HS-27A (cell line): ENCODE data around the gene ANKS3.

Experiments used
- DNase-seq: peaks from one replicate; pipeline ENCODE4 v3.0.0-alpha.2; 2012; ENCODE audit warnings: low read depth, missing footprints

ANKS3 gene

DNA sequence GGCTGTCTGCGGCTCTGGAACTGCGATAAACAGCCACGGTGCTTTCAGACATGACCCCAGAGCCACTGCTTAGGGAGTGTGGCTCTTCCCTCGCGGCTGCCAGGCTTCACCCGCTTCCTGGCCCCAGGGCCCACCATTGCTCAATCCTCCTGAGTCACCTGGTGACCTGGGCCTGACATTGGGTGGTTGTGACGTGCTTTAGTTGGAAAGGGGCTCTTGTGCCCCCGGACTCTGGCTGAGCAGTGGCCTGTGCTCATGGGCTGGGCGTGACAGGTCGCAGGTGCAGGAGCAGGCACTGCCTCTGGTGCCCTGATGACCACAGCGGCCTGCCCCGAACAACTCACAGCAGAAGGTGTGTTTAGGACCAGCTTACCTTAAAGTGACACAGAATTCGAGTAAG is 49.3 kb downstream of the ANKS3 start:
- no peak for DNase-seq

DNA sequence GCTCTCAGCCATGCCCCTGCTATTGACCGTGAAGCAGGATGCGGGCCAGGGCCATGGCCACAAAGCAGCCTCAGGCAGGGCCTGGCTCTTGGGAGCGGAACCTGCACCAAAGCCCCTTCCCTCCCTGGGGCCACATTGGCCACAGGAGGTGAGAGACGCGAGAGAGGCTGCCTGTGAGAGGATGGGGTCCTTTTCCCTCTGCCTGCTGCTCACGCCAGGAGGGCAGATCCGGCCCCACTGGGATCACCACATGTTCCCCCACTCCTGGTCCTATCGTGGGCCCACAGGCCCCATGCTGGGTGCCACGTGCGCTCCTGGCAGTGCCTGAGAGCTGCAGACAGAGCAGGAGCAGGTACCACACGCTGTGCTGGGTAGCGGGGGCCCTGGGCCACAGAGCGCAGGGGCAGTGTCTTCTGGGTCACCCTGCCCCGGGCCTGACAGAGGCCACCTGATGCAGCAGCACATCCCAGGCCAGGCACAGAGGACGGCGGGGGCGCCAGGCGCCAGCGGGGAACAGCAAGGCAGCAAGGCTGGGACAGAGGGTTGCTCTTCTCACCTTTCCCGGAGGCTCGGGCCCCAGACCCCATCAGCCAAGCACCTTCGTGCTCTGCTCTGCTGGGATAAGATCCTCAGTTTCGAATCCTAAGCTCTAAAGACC is 49.9 kb downstream of the ANKS3 start:
- no peak for DNase-seq

DNA sequence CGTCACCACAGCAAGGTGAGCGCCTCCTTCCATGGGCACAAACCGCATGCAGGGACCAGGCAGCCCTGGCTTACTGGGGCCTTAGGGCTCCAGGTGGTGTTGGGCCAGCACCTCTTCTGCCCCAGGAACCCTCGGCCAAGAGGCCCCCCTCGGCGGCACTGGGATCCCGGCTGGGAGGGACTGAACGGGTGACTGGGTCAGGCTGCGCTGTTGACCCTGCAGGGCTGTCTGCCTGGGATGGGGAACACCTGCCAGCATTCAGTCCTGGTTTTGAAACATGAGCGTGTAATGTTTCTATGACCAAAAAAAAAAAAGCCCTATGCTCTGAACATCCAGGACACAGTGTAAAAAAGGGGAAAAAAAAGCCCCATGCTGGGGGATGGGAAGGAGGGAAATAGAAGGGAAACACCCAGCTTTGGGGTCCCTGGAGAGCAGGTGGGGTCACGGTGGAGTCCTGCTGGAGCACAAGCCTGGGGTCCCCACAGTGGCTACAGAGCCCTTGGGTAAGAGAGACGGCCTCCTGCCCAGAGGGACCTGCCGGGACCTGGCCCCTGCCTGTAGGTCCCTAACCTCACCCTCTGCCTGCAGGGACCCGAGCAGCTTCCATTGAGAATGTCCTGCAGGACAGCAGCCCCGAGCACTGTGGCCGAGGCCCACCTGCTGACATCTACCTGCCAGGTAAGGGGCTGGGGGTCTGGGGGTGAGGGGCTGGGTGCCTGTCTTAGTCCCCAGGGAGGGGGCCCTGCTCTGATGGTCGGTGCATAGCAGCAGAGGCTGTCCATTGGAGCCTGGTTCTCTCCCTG is 50.6 kb downstream of the ANKS3 start:
- no peak for DNase-seq

DNA sequence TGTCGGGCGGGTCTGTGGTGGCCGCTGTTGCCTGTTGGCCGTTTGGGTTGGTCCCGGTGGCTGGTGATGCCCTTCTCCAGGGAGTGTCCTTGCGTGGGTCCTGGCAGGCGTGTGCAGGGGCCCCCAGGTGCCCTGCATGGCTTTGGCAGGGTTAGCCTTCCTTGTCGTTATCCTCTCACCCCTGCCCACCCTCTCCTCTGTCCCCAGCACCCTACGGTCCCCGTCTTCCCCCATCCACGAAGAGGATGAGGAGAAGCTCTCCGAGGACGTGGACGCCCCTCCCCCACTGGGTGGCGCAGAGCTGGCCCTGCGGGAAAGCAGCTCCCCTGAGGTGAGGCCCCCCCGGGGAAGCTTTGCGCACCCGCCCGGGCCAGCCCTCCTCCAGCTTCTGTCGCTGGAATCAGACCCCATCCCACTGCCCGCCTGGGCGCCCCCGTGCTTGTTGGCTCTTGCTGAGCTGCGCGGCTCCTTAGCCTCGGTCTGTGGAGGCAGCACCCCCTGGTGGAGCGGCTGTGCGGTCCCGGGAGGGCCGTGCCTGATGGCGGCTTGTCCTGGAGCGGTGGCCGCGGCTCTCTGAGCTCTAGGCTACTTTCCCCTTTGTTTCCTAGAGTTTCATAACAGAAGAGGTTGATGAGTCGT is 51.3 kb downstream of the ANKS3 start:
- no peak for DNase-seq

DNA sequence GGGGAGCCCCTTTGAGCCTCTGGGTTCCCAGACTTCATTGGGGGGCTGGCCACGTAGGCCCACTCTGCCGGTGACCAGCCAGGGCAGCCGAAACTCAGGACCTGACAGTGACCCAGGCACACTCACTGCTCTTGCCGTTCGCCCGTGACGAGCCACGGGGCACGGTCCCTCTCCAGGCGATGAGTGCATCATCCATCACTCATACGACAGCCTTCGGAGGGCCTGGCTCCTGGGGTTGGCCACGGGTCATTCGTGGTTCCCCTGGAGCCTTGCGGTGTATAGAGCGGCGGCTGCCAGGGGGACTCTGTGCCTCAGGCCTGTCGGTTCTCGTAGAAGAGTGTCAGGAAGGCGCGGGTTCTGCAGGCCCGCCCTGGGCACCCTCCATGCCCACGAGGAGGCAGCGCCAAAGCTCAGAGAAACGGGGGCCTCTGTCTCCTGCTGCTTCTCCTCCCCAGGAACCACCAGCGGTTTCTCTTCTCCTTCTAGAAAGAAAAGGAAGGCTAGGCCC is 51.9 kb downstream of the ANKS3 start:
- no peak for DNase-seq

DNA sequence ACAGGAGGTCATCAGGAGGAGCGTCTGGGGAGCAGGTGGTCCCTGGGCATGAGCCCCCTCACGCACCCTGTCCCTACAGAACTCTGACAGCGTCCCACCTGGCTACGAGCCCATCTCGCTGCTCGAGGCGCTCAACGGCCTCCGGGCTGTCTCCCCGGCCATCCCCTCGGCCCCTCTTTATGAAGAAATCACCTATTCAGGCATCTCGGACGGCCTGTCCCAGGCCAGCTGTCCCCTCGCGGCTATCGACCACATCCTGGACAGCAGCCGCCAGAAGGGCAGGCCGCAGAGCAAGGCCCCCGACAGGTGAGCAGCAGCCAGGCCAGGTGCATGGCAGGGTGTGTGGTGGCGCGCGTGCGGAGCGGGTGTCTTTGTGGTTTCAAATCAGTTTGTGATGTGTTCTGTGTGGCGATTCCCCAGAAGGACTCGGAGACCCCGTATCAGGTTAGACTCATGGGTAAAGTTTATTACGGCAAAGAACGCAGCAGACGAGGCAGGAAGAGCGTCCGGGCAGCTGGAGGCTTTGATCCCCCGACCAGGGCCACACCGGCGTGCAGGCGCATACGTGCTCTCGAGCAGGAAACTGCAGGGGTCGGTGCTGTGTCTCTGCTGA is 52.5 kb downstream of the ANKS3 start:
- DNase-seq, result no peak

DNA sequence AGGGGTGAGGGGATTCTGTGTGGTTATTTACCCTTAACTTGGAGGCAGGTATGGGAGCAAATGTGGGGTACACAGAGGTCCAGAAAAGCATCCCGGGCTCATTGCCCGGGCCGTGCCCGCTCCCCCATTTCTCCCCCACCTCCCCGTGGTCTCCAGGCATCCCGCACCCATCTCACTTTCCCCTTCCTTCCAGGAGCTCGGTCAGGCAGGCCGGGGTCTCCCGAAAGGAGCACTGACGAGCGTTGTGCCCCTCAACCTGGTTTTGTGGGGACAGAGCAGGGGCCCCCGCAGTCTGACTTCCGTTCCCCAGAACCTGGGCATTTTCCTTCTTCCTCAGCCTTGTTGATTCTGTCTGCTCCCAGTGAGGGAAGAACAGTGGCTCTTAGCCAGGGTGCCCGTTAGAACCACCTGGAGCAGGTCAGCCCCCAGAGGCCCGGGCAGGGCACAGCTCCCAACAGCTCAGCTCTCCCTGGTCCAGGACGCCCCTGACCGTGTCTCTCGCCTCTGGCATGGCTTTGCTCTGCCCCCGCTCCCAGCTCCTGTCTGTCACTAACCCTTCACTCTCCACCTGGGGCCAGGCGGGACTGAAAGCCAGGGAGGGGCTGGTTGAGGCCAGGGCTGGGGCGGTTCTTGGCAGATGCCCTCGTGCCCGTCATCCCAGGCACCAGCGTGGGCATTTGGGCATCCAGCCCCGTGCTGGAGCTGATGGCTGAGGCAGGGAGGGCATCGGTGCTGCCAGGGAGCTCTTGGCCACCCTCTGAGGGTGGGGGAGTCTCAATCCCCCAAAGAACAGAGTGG is 53.2 kb downstream of the ANKS3 start:
- DNase-seq, result no peak

DNA sequence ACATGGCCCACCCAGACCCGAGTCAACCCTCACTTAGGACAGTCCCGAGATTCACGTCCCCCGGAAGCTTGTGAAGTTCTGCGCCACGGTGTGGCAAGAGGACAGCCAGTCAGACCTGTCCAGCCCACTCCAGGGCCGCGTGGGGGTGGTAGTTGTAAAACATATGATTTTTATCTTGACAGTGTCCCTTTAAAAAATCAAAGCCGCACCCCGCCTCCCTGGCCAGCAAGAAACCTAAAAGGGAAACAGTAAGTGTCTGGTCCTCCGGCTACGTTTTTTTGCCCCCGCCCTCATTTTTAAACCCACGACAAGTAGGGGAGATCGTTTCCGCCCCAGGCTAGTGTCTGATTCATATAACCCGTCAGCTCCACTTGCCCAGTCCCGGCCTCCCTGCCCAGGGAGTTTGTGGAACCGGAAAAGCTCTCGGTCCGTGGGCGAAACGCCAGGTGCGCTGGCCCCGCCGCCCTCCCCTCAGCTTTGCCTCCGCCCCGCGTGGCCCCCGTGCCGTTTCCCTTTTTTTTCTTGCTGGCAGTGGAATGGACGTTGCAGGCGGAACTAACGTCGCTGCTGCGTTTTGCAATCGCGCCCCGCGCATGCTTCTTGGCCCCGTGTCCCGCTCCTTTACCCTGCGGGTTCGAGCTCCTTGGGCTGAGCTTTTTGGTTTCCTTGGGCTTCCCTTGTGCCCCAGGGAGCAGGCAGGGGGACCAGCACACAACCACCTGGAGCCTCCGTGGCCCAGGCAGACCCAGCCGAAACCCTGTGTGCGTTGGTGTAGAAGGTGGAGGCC is 54.0 kb downstream of the ANKS3 start:
- DNase-seq, result no peak

DNA sequence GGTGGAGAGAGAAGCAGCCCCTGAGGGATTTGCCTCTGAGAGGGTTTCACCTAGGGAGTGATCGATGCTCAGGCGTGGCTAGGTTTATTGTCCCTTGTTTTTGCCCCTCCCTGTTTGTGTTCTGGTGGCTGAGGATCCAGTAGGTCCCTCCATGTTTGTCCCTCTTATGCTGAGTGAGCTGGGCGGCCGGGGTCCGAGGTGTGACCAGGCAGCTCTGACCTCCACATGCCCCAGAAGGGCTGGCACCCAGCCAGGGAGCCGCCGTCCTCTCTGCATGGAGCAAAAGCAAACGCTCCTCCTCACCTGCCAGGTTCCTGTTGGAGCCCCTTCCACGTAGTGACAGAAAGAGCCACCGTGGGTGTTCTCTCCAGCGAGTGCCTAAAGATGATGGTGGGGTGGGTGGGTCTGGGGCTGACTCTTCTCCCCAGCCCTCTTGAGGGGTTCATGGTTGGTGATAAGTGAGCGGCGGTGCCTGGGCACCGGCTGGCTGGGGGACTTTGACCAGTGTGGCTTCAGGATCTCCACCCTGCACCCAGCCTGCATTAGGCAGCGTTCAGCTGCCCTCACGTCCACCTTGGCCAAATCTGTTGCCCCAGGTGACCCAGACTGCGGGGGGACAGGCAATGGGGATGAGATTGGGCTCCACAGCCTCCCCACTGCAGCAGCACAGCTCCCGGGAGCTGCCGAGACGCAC is 54.8 kb downstream of the ANKS3 start:
- DNase-seq, result no peak

DNA sequence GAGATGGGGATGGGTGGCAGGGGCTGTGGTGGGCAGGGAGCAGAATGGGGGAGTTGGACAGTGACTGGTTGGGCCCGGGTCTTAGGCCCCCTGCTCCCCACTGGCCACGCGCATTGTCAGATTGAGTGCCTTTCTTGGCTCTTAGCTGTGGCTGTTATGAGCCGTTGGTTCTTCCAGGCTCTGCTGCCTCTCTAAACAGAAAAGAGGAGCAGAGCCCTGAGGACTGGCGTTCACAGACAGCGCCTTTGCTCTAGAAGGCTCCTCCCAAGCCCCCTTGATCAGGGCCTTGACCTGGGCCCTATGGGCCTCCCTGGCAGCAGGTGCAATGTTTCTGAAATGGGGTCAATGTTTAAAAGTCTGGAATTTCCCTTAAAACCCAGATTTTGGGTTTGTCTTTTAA is 55.5 kb downstream of the ANKS3 start:
- no peak for DNase-seq

DNA sequence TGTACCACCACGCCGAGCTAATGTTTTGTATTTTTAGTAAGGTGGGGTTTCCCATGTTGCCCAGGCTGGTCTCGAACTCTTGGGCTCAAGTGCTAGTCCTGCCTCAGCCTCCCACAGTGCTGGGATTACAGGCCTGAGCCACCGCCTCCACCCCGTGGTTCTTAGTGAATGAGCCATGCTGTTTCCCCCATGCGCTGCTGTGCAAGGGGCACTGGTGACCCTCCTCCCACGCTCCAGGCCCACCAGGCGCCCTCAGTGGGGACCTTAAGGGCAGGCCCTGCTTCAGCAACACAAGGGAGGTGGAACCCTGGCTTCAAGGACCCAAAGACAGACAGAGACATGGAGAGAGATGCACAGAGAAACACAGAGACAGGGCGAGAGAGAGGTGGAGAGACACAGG is 56.1 kb downstream of the ANKS3 start:
- DNase-seq, result no peak

DNA sequence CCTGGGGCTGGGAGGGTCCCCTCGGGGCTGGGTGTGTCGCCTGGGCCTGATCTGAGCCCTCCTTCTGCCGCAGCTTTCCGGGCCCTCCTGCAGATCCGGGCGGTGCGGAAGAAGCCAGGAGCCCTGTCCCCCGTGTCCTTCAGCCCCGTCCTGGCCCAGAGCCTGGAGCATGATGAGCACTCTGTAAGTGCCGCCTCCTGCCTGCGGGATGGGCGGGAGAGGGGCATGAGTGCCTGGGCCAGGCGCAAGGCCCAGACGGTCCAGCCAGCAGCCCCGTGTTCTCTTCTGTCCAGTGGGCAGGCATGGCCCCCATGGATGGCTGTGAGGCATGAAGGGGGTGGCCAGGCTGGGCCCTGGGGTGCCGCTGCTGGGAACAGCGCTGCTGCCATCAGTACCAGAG is 56.7 kb downstream of the ANKS3 start:
- no peak for DNase-seq

DNA sequence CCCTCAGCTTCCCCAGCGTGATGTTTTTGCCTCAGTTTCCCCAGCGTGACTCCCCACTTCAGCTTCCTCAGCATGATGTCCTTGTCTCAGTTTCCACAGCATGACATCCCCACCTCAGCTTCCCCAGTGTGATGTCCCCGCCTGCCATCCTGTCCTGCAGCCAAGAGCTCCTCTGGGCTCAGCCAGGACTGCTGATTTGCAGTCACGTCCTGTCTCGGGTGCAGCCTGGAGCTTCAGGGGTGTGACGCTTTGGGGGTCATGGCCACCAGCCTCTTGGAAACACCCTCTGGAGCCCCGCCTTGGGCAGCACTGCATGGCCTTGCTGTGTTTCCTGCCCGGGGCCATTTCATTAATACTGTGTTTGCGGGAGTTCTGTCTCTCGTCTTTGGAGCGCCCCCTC is 57.2 kb downstream of the ANKS3 start:
- DNase-seq, result no peak

DNA sequence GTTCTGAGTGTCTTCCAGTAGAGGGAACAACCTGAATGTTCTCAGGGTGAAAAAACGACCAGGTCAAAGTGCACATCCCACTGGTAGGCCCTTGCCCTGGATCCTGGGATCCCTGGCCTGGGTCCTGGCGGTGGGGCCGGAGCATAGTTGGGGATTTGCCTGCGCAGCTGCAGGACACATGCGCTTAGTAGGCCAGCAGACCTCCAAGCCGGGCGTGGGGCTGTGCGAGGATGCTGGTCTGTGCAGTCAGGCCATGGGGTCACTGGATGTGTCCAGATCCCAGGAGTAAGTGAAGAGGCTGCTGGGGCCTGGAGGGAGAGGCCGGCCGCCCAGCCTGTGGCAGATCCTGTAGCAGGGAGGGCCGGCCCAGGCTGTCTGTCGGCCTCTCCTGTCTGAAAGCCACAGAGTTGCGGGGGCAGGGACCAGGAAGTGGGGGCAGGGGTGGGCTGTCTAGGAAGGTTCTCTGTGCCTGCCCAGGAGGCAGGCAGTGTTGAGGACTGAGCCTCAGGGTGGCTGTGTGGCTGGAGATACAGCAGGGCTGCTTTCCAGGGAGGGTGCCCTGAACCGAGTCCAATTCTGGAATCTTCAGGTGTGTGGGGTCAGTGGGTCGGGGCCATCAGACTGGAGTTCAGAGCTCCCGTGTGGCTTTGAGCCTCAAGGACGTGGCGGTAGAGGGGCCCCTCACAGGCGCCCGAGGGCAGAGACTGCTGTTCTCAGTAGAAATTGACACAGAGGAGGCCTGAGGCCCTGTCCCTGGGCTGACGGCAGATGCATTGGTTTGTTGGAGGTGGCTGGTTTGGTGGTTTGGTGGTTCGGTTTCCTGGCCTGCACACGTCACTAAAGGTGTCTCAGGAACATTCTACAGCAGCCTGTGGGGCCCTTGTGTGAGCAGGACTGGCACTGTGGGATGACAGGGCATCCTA is 57.9 kb downstream of the ANKS3 start:
- DNase-seq, result no peak

DNA sequence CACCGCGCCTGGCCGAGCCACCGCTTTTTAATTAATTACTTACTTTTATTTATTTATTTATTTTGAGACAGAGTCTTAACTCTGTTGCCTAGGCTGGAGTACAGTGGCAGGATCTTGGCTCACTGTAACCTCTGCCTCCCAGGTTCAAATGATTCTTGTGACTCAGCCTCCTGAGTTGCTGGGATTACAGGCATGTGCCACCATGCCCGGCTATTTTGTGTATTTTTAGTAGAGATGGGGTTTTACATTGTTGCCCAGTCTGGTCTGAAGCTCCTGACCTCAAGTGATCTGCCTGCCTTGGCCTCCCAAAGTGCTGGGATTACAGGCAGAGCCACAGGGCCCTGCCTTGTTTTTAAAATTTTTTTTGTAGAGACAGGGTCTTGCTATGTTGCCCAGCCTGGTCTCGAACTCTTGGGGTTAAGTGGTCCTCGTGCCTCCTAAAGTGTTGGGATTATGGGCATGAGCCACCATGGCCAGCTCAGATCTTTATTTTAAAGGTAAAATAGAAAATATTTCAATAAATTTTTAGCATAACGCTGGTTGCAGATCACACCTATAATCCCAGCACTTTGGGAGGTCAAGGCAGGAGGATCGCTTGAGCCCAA is 59.0 kb downstream of the ANKS3 start:
- no peak for DNase-seq

DNA sequence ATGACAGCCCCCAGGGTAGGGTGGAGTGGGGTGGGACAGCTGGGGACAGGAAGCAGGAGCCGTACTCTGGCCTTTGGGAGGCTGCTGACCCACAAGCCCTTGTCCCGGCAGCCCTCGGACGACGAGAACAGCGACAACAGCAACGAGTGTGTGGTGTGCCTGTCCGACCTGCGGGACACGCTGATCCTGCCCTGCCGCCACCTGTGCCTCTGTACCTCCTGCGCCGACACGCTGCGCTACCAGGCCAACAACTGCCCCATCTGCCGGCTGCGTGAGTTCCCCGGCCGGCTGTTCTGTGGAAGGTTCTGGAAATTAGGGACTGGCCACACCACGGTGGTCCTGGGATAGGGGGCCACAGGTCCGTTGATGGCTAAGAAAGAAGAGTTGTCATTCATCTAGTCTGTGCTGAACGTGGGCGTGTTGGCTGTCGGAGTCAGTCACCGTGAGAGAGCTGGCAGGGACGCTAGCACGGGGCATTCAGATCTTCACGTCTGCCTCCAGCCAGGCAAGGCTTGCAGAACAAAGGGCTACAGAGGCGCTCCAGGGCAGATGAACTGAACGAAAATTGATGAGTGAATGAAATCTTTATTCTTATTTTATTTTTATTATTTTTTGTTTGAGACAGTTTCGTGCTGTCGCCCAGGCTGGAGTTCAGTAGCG is 60.6 kb downstream of the ANKS3 start:
- no peak for DNase-seq

DNA sequence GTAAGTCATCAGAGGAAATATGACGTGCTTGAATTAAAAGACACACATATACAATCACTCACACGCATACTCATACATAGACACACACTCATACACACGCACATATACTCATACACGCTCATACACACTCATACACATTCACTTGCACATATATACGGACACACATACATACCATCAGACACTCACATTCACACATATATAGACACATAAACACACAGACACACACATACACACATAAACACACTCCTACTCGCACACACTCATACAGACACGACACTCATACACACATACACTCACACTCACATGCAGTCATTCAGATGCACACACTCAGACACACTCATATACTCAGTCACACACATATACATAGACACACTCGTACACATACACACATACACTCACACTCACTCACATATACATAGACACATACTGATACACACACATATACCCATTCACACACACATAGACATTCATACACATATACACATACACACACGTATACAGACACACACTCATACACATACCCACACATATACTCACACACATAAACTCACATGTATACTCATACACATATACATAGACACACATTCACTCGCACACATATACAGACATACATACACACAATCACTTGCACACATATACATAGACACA is 65.6 kb downstream of the ANKS3 start:
- DNase-seq, result no peak
